Choroid plexus epithelial cell (primary cell): ENCODE results near the gene GSTM5.
A peak's percentile ranks its signal among the peaks of the same experiment; 100 is the strongest.

Experiments
- DNase-seq: peaks from one replicate; pipeline ENCODE4 v3.0.0-alpha.2; 2010; ENCODE audit warnings: low read depth
- H3K4me3 ChIP-seq: 2 replicates; pipeline ENCODE4 v1.5.1; 2011; ENCODE audit warnings: low read depth, mild to moderate bottlenecking, control low read depth, low read length, moderate library complexity
- TF ChIP-seq, protein P1 (sequence below): conservative IDR thresholded peaks from 2 replicates; pipeline ENCODE4 v1.5.1; 2011; ENCODE audit warnings: low read depth, mild to moderate bottlenecking, control low read depth, inconsistent platforms, low read length, moderate library complexity

GSTM5 gene

DNA sequence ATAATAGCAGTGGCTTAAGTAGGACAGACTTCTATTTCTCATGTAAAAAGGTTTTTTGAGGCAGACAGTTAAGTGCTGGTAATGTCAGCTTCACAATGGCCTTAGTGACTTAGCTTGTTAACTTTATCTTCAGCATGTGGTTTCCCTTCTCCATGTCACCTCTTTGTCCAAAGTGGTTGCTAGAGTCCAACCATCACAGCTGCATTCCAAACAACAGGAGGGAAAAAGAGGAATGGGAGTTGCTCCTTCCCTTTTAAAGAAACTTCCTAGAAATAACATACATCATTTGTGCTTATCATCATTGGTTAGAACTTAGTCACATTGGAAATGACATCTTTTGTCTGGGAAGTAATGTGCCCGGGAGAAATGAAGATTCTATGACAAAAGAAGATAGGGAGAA is 9.9 kb downstream of the GSTM5 start:
- no peak for DNase-seq
- H3K4me3 ChIP-seq = no peak overlapping the region

DNA sequence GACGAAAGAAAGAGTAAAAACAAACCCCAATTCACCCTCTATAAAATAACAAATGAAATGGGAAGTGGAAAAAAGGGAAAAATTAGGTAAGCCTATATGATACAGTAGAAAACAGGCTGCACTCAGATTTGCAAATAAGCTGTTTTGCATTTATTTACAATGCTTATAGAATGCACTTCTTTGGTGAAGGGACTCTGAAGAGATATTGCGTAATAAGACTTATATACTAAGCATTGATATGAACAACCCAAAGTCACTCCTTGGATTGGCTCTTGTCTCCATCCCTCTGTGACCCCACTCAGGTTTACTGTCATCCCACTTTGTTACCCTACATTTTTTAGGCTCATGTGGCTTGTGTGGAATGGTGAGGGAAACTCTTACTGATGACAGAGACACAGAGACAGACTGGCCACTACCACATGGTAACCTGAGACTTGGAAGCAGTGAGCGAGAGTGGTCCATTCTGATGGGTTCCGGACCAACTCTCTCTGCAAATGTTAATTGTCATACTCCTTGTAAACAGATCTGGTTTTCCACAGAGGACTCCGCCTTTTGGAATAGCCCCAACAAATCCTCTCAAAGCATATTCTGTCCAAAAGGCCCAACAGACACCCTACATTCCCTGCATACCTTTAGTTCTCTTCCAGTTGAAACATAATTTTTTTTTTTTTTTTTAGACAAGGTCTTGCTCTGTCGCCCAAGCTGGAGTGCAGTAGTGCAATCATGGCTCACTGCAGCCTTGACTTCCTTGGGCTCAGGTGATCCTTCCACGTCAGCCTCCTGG is 11.0 kb downstream of the GSTM5 start:
- TF ChIP-seq, protein P1, sequence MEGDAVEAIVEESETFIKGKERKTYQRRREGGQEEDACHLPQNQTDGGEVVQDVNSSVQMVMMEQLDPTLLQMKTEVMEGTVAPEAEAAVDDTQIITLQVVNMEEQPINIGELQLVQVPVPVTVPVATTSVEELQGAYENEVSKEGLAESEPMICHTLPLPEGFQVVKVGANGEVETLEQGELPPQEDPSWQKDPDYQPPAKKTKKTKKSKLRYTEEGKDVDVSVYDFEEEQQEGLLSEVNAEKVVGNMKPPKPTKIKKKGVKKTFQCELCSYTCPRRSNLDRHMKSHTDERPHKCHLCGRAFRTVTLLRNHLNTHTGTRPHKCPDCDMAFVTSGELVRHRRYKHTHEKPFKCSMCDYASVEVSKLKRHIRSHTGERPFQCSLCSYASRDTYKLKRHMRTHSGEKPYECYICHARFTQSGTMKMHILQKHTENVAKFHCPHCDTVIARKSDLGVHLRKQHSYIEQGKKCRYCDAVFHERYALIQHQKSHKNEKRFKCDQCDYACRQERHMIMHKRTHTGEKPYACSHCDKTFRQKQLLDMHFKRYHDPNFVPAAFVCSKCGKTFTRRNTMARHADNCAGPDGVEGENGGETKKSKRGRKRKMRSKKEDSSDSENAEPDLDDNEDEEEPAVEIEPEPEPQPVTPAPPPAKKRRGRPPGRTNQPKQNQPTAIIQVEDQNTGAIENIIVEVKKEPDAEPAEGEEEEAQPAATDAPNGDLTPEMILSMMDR = no peak
- H3K4me3 ChIP-seq = no peak overlapping the region
- DNase-seq = peak; percentile 25

More for the DNA sequence above, 9.9 kb downstream of the GSTM5 start:
- TF ChIP-seq, protein P1 = no peak

GRCh38 chr1:109724933-109725332 is 12.9 kb downstream of the GSTM5 start:
- no peak overlapping the region for H3K4me3 ChIP-seq
- no peak for DNase-seq
- TF ChIP-seq, protein P1 = no peak

- TF ChIP-seq, protein P1 = no peak
- no peak for DNase-seq
- no peak overlapping the region for H3K4me3 ChIP-seq
These were observed 13.5 kb downstream of the GSTM5 start for GRCh38 chr1:109725510-109725909.

DNA sequence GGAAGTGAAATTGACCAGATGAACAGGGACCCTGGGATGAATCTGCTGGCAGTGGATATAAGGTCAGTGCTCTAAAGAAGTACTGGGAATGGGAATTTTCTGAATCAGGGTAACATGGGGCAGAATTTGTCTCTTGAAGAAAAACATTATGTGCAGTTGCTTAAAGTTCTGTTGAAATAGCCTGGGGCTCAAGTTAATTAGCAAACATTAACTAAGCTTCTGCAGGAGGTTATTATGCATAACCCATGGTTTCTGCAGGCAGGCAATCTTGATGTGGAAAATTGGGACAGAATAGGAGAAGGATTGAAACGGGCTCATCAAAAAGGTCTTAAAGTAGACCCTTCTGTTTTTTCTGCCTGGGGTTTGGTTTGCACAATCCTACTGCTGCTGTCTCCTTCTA is 14.0 kb downstream of the GSTM5 start:
- no peak overlapping the region for H3K4me3 ChIP-seq
- DNase-seq = no peak
- TF ChIP-seq, protein P1 = no peak

- DNase-seq = no peak
- H3K4me3 ChIP-seq = no peak overlapping the region
- TF ChIP-seq, protein P1 = no peak
These were observed 14.8 kb downstream of the GSTM5 start for GRCh38 chr1:109726728-109727373.
